NCI-H82 treated with DMSO at 0.1 percent for 48 hours (cell line): ENCODE results near the gene XRCC6.
A peak's percentile ranks its signal among the peaks of the same experiment; 100 is the strongest.
"Not testable (repeated sequence)": the region's sequence is repeated elsewhere in the genome, so short reads cannot be mapped to it uniquely, and the experiment has no call there.

Experiments used
- DNase-seq: peaks from one replicate; lab custom pipeline; 2025; ENCODE audit not compliant: unreplicated experiment; lab: John Stamatoyannopoulos, UW

XRCC6 gene

GRCh38 chr22:41598081-41598480 is 23.0 kb upstream of the XRCC6 start:
- DNase-seq = no peak

GRCh38 chr22:41598891-41599635 is 22.0 kb upstream of the XRCC6 start:
- DNase-seq = no peak

DNA sequence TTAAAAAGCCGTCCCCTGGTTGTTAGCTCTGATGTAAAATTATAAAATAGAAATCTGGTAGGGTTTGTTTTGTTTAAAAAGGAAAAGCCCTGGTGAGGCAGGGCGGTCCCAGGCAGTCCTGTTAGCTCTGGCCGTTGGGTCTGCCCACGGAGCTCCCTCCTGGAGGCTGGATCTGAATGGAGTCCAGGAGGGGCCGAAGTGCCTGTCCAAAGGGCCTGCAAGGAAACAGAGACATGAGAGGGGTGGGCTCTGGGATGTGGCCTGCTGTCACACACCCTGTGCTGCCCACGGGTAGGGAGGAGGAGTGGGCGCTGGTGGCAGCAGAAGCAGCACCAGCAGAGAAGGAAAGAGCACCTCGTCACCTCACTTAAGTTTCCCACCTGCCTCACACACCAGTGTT is 20.1 kb upstream of the XRCC6 start:
- DNase-seq = no peak

GRCh38 chr22:41603873-41604332 is 17.2 kb upstream of the XRCC6 start:
- DNase-seq = no peak

DNA sequence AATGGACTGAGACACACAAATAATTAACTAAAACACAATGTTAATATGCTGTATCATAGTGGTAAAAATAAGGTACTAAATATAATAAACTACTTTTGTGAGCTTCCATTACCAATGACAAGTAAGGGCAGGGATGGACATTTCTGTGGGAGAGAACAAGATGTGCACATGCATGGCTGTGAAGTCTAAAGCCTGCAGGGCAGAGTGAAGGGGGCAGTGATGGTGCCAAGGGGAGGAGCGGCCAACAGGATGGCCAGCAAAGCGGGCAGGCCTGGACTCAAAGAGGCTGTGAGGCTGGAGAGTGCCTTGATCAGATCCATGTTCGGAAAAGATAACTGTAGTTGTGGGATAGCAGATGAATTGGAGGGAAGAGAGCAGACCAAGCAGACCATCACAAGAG is 12.7 kb upstream of the XRCC6 start:
- DNase-seq = no peak

- no peak for DNase-seq
These were observed 8.3 kb upstream of the XRCC6 start for GRCh38 chr22:41612603-41613306.

DNA sequence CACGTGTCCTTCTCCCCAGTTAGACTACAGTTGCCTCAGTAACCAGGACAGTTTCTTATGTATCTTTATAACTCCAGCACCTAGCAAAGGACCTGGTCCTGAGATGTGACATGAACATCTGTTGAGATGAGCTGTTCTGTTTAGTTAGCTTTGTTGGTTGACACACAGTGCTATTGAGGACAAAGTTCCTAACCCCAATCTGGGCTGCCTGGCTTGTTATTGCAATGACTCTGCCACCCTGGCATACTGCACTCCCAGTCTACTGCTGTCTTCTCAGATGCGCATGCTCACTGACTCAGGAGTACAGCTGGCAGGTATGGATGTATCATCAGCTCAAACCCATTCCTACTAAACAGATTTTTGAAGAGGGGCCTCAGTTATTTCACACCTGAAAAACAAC is 7.6 kb upstream of the XRCC6 start:
- DNase-seq = no peak

GRCh38 chr22:41619979-41620588 is 1.0 kb upstream of the XRCC6 start:
- DNase-seq = peak; percentile 21

DNA sequence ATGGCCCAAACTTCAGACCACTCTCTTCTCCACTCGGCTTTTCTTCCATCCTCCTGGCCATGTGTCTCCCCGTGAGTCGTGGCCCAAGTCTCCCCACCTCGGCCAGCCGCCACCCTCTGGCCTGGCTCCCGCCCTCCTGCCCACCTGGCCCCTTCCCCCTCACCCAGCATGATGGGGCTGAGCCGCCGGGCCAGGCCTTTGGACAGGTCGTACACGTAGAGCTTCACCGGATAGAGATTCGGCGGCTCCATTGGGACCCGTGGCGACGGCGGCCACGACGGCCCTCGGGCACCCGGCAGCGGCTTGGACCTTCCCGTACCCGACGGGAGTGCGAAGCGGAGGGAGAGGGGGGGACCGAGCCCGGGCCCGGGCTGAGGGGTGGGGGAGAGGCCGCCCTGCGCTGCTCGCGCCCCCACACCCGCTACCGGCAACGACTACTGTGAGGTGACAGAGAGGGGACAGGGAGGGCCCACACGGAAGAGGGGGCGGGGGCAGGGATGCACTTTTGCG is 451 bp upstream of the XRCC6 start, which contains the start of gene DESI1:
TSS of gene DESI1 (minus strand) at position 455 of the 510 bp plus-strand sequence. CDS start at position 251, 204 bp downstream.
- DNase-seq = no peak

DNA sequence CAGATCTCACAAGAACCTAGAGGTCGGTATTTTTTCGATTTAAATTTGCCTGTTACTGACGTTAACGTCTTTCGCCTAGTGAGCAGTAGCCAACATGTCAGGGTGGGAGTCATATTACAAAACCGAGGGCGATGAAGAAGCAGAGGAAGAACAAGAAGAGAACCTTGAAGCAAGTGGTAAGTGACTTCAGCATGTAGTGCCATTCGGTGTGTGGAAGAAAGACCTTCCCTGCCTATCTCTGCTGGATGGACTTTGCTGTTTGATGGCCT is 750 bp downstream of the XRCC6 start:
- DNase-seq = no peak

- no peak for DNase-seq
These were observed 4.5 kb downstream of the XRCC6 start for GRCh38 chr22:41625577-41625976.

GRCh38 chr22:41631115-41631514 is 10.0 kb downstream of the XRCC6 start:
- DNase-seq = not testable (repeated sequence)

- not testable (repeated sequence) for DNase-seq
These were observed 10.5 kb downstream of the XRCC6 start for GRCh38 chr22:41631615-41632014.

GRCh38 chr22:41634610-41635009 is 13.5 kb downstream of the XRCC6 start:
- DNase-seq = not testable (repeated sequence)

DNA sequence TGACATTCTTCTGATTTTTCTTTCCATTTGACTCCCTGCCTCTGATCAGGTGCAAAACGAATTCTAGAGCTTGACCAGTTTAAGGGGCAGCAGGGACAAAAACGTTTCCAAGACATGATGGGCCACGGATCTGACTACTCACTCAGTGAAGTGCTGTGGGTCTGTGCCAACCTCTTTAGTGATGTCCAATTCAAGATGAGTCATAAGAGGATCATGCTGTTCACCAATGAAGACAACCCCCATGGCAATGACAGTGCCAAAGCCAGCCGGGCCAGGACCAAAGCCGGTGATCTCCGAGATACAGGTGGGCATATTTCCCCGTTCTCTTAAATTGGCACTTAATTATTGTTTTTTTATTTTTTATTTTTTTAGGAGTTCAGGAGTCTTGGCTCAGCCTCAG is 15.4 kb downstream of the XRCC6 start:
- DNase-seq = no peak

DNA sequence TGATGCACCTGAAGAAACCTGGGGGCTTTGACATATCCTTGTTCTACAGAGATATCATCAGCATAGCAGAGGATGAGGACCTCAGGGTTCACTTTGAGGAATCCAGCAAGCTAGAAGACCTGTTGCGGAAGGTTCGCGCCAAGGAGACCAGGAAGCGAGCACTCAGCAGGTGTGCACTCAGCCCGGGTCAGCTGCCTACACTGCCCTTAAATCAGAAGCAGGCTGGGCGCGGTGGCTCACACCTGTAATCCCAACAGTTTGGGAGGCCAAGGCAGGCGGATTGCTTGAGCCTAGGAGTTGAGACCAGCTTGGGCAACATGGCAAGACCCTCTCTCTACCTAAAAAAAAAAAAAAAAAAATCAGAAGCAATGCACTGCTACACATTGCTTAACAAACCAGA is 16.5 kb downstream of the XRCC6 start:
- not testable (repeated sequence) for DNase-seq

- no peak for DNase-seq
These were observed 17.0 kb downstream of the XRCC6 start for GRCh38 chr22:41638124-41638523.

DNA sequence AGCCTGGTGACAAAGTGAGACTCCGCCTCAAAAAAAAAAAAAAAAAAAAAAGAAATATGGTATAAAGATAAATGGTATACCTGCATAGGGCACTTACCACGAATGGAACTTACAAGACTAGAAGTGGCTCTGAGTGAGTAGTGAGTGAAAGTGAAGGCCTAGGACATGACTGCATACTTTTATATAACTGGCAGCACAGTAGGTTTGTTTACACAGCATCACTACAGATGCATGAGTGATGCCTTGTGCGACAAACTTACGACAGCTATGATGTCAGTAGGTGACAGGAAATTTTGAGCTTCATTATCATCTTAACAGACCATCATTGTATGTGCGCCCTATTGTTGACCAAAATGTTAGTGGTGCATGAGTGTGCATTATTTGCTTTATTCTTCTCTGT is 17.7 kb downstream of the XRCC6 start:
- no peak for DNase-seq

GRCh38 chr22:41641854-41642253 is 20.8 kb downstream of the XRCC6 start:
- no peak for DNase-seq

DNA sequence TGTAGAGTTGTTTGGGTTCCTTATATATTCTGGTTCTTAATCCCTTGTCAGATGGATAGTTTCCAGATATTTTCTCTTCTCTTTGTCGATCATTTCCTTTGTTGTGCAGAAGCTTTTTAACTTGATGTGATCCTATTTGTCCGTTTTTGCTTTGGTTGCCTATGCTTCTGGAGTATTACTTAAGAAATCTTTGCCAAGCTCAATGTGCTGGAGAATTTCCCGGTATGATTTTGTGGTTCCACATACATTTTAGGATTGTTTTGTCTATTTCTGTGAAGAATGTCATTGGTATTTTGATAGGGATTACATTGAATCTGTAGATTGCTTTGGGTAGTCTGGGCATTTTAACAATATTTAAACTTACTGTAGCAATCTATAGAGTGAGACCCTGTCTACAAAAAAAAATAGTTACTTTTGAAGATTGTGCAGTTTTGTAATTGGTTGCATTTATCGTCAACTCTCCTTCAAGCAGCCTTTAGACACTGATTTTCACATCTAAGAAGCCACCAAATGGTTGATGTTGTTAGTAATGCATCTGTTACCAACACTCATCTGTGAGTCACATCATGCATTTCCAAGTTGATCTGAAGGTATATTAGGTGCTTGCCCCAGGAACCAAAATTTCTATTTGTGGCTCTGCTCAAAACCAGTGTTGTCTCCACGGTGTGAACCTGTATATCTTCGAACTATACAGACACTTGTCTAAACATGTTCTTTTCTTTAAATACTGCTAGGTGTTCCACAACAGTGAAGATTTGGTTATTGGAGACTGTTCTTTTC is 21.4 kb downstream of the XRCC6 start:
- DNase-seq = no peak

- DNase-seq = no peak
These were observed 26.7 kb downstream of the XRCC6 start for GRCh38 chr22:41647771-41648170.
